GM21367 (cell line): ENCODE results near the gene STK24.
A peak's percentile ranks its signal among the peaks of the same experiment; 100 is the strongest.
"Not testable (repeated sequence)": the region's sequence is repeated elsewhere in the genome, so short reads cannot be mapped to it uniquely, and the experiment has no call there.

Experiments
- ATAC-seq: cut with Tn5 transposase; IDR thresholded peaks from one replicate; pipeline ENCODE4 v1.9.1; 2021; ENCODE audit not compliant: unreplicated experiment

Gene STK24

DNA sequence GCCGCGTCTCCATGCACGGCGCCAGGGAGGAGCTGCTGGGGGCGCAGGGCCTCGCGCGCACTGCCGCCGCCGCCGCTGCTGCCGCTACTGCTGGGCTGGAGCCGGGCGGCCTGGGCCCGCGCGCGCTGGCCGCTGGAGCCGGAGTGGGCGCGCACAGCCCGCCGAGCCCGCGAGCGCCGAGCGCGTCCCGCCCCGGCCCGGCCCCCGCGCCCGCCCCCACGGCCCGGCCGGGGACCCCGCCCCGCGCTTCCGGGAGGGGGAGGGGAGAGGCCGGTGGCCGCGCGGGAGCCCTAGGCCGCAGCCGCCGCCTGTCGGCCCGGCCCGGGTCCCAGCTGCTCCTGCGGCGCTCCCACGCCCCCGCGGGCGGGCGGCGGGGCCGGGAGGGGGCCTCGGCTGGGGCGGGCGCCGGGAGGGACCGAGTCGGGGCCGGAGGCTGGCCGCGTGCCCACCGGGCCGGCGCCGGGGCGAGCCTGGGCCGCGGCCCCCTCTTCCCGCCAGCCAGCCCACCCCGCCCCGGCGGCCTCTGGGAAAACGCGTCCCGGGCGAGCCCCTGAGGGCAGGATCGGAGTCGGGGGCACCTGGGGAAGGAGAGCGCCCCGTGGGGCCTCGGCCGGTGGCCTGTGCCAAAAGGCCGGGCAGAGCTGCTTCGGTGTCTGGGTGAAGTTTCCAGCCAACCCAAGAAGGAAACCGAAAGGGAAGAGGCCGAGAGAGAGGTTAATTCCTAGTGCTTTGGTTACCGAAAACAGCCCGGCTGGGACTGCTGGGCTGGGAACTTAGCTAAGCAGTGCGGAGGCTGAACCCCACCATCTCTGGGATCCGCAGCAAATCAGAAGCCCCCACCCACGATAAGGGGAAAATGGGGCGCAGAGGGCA is at the start of gene STK24:
Gene STK24 (minus strand): TSS at position 145 of the 873 bp plus-strand sequence. CDS start 321 bp downstream, outside the sequence.
- peak; percentile 46 for ATAC-seq

DNA sequence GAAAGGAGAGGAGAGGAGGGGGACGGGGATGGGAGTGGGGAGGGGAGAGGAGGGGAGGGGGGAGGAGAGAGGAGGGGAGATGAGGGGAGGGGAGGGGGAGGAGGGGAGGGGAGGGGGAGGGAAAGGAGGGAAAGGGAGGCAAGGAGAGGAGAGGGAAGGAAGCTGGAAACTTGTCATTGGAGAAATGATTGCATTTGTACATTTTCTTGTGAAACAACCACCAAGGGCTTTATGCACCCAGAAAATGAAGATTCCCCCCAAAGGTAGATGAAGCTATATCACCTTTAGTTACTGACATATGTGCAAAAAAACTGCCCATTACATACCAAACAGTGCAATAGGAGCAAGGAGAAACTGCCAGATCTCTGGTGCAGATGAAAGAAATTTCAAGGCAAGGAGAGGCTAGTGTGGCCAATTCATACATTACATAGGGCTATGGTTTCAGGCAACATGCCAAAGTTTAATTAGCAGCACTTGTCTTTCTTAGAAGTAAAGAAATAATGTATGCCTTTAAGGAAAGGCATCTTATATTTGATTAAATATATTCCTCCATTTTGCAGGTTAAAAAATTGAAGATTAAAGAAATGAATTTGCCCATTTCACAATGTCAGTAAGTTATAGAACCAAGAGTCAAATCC is 49.5 kb upstream of the STK24 start:
- no peak for ATAC-seq

DNA sequence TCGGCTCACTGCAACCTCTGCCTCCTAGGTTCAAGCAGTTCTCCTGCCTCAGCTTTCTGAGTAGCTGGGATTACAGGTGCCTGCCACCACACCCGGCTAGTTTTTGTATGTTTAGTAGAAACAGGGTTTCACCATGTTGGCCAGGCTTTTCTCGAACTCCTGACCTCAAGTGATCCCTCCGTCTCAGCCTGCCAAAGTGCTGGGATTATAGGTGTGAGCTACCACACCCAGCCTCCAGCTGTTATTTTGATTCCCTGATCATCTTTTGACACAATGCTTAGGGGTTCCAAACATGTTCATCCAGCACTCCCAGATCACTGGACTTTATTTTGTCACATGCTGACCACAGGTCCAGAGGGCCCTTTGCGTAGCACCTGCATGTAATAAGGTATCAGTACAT is 47.7 kb upstream of the STK24 start:
- not testable (repeated sequence) for ATAC-seq

DNA sequence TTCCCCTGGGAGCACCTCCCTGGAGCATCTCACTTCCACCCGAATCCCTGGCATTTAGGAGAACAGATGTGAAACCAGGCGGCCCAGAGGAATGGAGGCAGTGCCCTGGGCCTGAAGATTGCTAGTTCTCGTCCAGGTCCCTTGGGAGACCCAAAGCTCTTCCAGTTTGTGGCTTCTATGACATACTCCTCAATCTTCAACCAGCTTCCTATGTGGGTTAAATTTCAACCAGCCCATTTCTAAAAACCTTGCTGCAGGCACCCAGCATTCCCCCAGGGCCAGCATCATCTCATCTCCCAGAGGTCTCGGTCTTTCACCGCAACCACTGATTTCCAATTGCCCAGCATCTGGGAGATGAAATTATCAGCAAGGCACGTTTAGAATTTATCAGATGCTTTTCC is 46.0 kb upstream of the STK24 start:
- no peak for ATAC-seq

DNA sequence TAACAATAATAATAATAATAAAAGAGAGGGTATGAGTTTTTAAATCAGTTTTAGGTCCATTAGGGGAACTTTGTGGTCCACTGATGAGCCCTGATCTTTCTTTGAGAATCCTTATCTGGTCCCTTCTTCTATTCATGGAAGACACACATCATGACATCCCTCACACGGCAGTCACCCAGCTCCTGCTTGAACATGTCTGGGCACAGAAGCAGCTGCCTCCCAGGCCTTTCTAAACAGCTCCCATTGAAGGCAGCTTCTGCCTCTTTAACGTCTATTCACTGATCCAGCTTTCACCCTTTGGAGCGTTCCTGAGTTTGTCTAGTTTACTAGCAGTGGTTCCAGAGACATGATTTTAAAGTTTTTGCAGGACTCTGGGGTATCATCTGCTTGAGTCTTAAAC is 42.6 kb upstream of the STK24 start:
- no peak for ATAC-seq

DNA sequence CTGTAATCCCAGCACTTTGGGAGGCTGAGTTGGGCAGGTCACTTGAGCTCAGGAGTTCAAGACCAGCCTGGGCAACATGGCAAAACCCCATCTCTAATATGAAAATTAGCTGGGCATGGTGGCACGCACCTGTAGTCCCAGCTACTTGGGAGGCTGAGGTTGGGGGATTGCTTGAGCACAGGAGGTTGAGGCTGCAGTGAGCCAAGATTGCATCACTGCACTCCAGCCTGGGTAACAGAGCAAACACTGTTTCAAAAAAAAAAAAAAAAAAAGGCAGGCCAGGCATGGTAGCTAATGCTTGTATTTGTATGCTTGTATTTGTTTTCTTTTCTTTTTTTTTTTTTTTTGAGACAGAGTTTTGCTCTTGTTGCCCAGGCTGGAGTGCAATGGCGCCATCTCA is 38.7 kb upstream of the STK24 start:
- ATAC-seq: not testable (repeated sequence)

DNA sequence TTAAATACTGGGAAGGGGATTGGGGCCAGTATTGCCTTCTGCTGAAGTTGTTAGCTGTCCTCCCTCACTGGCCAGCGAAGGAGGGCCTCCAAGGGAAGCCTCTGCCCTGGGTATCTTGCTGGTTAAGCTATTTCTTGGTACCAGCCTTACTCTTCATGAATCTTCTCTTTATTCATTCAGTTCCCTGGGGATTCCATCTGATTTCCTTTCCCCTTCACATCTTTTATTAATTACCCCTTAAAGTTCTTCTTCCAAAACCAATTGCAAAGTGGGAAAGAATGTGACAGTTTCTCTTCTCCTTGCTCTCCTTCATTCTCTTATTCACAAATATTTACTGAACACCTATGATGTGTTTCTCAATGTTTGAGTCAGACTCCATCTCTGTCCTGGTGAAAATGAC is 36.7 kb upstream of the STK24 start:
- no peak for ATAC-seq

DNA sequence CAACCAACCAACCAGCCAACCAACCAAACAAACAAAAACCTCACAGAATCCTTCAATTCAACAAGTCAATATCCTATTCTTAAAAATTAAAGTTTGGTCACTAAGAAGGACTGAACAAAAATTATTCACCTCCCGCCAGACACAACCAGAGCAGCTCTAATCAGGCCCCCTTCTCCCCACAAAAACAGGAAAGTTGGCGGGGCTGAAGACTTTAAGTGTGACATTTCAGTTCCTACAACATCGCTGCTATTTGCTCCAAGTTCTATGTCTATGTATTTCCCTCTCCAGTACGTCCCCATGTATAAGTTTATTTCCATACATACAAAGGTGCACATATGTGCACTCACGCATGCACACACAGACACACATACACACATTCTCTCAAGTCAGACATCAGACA is 32.8 kb upstream of the STK24 start:
- no peak for ATAC-seq

DNA sequence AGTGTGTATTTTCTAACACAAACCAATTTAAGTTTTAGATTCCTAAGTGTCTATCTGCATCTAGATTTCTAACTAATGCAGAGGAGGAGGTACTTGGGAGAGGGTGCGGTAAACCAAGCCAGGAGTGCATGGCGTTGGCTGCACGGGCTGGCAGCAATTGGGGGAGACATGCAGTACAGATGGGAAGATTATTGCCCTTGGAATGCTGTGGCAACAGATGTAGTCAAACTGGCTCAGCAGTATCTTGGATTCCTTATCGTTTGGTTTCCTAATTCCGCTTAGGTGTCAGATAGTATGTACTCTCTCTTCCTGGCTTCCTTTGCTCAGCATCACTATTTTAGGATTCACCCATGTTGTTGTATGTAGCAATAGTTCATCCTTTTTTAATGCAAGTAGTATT is 29.4 kb upstream of the STK24 start:
- ATAC-seq: no peak

DNA sequence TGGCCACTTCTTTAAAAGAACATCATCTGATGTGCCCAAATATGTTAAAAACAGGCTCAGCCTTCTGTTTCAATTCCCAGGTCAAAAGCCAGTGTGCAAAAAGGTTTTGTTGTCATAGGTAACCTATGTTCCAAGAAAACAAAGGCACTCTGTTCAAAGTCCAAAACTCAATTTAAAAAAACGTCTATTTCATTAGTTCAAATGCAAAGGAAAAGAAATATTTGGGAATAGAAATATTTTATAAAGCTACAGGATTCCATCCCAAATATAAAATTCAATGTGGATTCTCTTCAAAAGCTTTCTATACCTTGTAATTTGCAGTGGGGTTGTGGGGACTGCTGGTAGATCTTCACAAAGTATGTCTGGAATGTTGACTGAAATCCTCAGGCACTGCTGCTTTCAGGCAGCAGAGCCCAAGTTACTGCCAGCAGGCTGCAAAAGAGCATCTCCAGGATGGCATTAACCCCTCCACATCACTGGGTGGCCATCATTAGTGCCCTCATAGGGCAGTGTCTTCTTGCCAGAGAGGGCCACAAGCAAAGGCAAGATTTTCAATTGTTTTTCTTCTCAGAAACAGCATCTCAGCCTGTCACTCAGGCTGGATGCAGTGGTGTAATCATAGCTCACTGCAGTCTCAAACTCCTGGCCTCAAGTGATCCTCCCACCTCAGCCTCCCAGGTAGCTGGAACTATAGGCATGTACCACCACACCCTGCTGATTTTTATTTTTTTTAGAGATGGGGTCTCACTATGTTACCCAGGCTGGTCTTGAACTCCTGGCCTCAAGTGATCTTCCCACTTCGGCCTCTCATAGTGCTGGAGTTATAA is 22.8 kb upstream of the STK24 start:
- ATAC-seq: no peak

DNA sequence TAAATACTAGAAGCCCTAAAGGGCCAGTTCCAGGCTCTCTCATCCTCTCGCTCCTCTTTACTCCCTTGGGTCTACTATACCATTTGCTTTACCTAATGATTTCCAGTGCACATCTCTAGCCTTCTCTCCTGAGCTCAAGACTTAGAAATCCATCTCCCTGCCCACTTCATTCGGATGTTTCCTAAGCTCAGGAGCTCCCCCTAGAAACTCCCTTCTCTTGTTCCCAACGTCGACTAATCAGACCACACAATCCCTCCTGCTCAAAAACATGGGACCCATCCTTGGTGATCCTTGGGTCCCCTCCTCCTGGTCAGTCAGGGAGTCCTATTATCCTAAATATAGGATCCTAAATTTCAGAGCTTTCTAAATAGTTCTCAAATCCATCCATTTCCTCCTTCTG is 21.1 kb upstream of the STK24 start:
- ATAC-seq: no peak

DNA sequence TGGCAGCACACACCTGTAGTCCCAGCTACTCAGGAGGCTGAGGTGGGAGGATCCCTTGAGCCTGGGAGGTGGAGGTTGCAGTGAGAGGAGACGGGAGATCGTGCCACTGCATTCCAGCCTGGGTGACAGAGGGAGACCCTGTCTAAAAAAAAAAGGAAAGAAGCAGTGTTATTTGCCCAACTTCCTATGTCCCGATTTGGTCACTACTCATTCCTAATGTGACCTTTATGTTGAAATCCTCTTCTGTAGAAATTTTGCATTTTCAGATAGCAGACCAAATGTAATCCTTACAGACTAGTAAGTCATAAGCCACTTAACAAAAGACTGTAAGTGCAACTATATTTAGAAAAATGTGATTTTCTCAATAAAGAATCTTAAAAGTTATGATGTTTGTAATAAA is 18.2 kb upstream of the STK24 start:
- no peak for ATAC-seq

DNA sequence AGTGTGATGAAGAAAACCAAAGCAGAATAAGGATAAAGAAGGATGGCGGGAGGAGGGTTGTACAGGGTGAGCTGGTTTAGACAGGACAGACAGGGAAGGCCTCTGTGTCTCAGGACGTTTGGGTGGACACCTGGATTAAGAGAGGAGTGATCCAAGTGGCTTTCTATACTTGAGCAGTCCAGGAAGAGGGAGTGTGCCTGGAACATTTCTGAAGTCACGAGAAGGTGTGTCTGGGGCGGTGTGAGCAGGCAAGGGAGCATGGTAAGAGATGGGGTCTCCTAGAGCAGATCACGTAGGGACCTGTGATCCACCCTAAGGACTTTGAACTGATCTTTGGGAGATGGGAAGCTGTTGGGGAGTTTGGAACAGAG is 15.4 kb upstream of the STK24 start:
- ATAC-seq: no peak

DNA sequence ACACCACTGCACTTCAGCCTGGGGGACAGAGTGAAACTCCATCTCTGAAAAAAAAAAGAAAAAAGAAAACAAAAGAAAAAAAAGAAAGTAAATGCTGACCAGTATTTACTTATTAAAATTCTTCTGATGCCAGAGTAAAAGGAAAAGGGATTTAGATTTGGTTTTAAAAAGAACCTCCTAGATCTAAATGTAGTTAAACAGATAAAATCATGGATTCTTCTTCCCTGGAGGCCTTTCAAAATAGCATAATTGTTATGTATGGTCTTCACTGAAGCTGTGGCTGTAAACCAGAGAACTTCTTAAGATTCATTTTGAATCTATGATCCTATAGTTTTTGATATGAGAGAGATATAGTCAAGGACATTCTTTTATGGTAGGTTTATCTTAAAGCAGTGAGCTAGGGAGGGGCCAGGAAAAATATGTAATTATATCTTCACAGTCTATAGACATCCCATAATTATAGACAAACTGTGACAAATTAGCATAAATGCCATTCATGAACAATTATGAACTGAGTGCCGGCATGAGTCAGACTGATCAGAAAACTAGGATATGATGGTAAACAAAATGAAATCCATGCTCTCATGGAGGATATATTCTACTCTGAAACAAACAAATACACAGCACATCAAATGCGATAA is 14.9 kb upstream of the STK24 start:
- no peak for ATAC-seq

DNA sequence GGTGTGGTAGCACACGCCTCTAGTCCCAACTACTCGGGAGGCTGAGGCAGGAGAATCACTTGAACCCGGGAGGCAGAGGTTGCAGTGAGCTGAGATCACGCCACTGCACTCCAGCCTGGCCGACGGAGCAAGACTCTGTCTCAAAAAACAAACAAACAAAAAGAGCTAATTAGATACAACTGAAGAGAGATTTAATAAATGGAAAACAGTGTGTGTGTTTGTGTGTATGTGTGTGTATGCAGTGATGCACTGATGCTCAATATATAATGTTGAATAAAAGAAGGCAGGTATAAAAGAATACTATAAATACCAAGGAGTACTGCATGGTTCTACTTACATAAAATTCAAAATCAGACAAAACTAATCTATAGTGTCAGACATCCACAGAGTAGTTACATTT is 13.6 kb upstream of the STK24 start:
- not testable (repeated sequence) for ATAC-seq

DNA sequence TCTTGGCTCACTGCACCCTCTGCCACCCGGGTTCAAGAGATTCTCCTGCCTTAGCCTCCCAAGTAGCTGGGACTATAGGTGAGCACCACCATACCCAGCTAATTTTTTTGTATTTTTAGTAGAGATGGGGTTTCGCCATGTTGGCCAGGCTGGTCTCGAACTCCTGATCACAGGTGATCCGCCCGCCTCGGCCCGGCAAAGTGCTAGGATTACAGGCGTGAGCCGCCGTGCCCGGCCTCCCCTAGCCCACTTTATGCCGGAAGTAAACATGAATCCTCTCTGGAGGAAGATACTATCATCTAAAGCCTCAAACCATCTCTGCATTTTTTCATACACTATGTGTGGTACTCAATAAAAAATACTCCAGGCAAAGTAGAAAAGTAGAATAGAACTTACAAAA is 12.6 kb upstream of the STK24 start:
- ATAC-seq: not testable (repeated sequence)

DNA sequence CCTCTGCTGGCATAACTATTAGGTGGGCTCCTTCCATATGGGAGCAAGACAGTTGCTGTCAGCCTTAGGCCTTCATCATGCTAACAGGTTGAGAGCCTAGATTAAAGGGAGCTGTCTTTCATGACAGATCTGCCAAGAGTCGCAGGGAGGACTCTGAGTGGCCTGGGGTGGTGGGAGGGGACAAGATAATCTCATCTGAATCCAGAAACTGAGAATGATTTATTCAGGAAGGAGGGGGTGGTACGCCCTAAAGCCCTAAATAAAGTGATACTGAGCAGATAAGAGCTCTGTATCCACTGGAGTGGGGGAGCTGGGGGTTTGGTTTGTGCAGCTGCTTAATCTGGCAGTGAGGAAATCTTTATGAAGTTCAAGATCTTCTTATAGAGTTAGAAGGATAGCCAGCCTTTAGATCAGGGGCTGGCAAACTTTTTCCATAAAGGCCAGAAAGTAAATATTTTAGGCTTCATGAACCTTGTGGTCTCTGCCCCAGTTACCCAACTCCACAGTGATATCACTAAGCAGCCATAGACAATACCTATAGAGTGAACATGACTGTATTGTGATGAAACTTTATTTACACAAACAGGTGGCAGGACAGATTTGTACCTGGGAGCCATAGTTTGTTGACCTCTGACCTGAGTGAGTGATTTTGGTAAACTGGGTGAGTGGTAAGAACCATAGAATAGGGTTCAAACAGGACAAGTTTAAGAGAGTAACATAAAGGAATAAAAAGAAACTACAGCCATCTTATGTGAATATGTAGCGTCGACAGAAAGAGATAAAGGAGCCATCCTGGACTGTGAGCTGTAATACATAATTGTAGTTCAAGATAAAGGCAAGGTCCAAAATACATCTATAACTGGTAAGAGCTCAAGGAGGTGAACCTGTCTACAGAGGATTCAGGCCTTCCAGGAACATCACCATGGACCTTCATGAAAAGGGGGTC is 9.8 kb upstream of the STK24 start:
- no peak for ATAC-seq

DNA sequence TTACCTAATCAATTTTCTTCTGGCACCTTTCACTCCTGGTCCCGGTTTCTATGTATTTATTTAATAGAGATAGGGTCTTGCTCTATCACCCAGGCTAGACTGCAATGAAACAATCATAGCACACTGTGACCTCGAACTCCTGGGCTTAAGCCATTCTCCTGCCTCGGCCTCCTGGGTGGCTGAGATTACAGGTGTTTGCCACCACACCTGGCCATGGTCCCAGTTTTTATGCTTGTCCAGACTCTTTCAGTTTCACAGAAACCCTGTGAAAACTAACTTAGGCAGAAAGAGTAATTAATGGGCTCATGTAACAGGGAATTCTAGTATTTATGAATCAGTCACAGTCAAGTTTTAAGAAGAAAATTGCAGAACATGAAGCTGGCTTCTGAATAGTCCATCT is 9.0 kb upstream of the STK24 start:
- ATAC-seq: no peak

DNA sequence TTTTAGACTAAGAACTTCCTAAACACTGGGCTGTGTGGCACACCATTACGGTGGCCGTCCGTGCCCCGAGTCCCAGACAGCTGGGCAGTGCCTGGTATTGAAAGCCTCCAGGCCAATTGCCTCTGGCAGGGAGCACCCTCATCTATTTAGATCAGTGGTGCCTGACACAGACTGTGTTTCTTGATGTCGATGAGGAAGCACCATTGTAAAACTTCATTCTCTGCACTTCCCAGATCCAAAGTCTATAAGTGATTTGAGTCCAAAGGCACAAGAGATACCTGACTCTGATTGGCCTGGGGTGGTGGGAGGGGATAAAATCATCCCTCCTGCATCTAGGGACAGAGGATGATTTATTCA is 8.5 kb upstream of the STK24 start:
- no peak for ATAC-seq

DNA sequence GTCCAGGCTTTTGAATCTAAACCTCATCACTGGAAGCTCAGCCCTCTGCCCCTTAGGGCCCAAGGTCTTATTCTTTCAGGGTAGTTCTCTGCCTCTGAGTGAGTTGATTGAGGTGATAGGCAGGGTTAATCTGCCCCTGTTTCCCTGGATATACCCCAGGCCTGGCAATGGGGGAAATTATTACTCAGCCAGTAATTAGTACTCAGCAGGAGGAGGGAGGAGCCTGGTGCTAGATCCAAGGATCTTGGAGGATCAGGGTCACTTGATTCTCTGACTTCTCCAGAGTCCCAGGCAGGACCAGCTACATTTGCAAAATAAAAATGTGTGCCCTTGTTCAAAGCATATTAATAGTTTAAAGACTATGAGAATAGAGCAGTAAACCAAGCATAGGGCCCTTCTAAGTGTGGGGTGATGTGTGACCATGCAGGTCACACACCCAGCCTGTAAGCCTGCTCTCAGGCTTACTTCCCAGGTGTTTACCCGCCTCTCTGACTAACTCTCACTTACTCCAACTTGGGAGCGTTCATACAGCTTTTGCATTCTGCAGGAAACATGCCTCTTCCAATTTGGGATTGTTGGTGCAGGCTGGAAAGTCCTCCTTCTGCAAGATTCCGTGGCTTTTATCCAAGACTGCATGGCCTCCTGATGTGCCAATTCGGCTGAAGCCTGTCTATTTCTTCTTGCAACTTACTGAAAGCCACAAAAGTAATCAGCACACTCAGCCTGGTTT is 7.9 kb upstream of the STK24 start:
- ATAC-seq: no peak
